Stimulated activated CD8-positive, alpha-beta memory T cell treated with anti-CD3 and anti-CD28 coated beads, Interleukin-7, amount 100 ng/mL, for 24 hours (primary cell): ENCODE data around the gene ACTR10.

Experiments used
- DNase-seq: peaks from one replicate; pipeline ENCODE4 v3.0.0-alpha.2; 2020; ENCODE audit warnings: low read depth

Gene ACTR10

GRCh38 chr14:58281969-58282368, 82.0 kb downstream of the ACTR10 start:
- DNase-seq, result no peak

GRCh38 chr14:58282925-58283593, 83.1 kb downstream of the ACTR10 start:
- DNase-seq, result no peak

- no peak for DNase-seq
Observed at GRCh38 chr14:58283730-58284129, 83.8 kb downstream of the ACTR10 start.

- no peak for DNase-seq
Observed at GRCh38 chr14:58285132-58285531, 85.2 kb downstream of the ACTR10 start.
